H9 (cell line): ENCODE data around the gene PISD. TPM values are rescaled to one million over a fixed set of nuclear protein-coding genes. Genes with fewer than 3 reads are reported as not detected.

Experiments used
- DNase-seq: peaks from one replicate; pipeline ENCODE4 v3.0.0-alpha.2; 2017
- H2AFZ ChIP-seq: one replicate; pipeline ENCODE4 v1.6.1; 2013; ENCODE audit warnings: mild to moderate bottlenecking, low read length, control low read depth, moderate library complexity
- H2AK5ac ChIP-seq: 2 replicates; pipeline ENCODE4 v1.6.1; 2013; ENCODE audit warnings: low read length, control low read depth, mixed read lengths; ENCODE audit not compliant: insufficient read length
- H2BK120ac ChIP-seq: one replicate; pipeline ENCODE4 v1.6.1; 2013; ENCODE audit warnings: low read depth, mild to moderate bottlenecking, low read length, control low read depth, inconsistent platforms; ENCODE audit not compliant: poor library complexity, severe bottlenecking
- H2BK12ac ChIP-seq: 2 replicates; pipeline ENCODE4 v1.6.1; 2013; ENCODE audit warnings: low read length, control low read depth, mixed read lengths, low read depth; ENCODE audit not compliant: insufficient read length
- H2BK15ac ChIP-seq: 2 replicates; pipeline ENCODE4 v1.6.1; 2013; ENCODE audit warnings: low read depth, low read length, control low read depth
- H2BK20ac ChIP-seq: one replicate; pipeline ENCODE4 v1.6.1; 2013; ENCODE audit warnings: low read depth, mild to moderate bottlenecking, low read length, control low read depth, inconsistent platforms; ENCODE audit not compliant: poor library complexity, severe bottlenecking
- H2BK5ac ChIP-seq: 2 replicates; pipeline ENCODE4 v1.6.1; 2013; ENCODE audit warnings: low read length, control low read depth, mixed read lengths; ENCODE audit not compliant: insufficient read length
- H3K14ac ChIP-seq: 2 replicates; pipeline ENCODE4 v1.6.1; 2013; ENCODE audit warnings: low read length, control low read depth; ENCODE audit not compliant: insufficient read depth
- H3K18ac ChIP-seq: 2 replicates; pipeline ENCODE4 v1.6.1; 2013; ENCODE audit warnings: low read depth, mild to moderate bottlenecking, mixed read lengths, low read length, control low read depth; ENCODE audit not compliant: insufficient read length
- H3K23ac ChIP-seq: 2 replicates; pipeline ENCODE4 v1.6.1; 2013; ENCODE audit warnings: low read length, control low read depth, mixed read lengths, low read depth; ENCODE audit not compliant: insufficient read length
- H3K23me2 ChIP-seq: 2 replicates; pipeline ENCODE4 v1.6.1; 2013; ENCODE audit warnings: low read depth, mild to moderate bottlenecking, mixed read lengths, low read length, control low read depth; ENCODE audit not compliant: insufficient read length, poor library complexity, severe bottlenecking
- H3K27ac ChIP-seq: 2 replicates; pipeline ENCODE4 v1.5.1; 2013; ENCODE audit warnings: low read length, control low read depth, mixed read lengths, low read depth; ENCODE audit not compliant: insufficient read length
- H3K27me3 ChIP-seq: 2 replicates; pipeline ENCODE4 v1.6.1; 2013; ENCODE audit warnings: low read length, control low read depth, inconsistent platforms; ENCODE audit not compliant: insufficient read depth
- H3K4ac ChIP-seq: 2 replicates; pipeline ENCODE4 v1.6.1; 2013; ENCODE audit warnings: low read depth, mild to moderate bottlenecking, control low read depth, inconsistent platforms, low read length, moderate library complexity
- H3K4me1 ChIP-seq: 2 replicates; pipeline ENCODE4 v1.6.1; 2013; ENCODE audit warnings: low read length, control low read depth, inconsistent platforms; ENCODE audit not compliant: insufficient read depth
- H3K4me2 ChIP-seq: 2 replicates; pipeline ENCODE4 v1.6.1; 2013; ENCODE audit warnings: low read length, control low read depth, mixed read lengths; ENCODE audit not compliant: insufficient read length, insufficient read depth
- H3K56ac ChIP-seq: 2 replicates; pipeline ENCODE4 v1.6.1; 2013; ENCODE audit warnings: low read depth, mild to moderate bottlenecking, mixed read lengths, low read length, control low read depth; ENCODE audit not compliant: insufficient read length
- H3K79me1 ChIP-seq: 2 replicates; pipeline ENCODE4 v1.6.1; 2013; ENCODE audit warnings: low read depth, mild to moderate bottlenecking, moderate library complexity, low read length, control low read depth, inconsistent platforms; ENCODE audit not compliant: insufficient read depth, poor library complexity, severe bottlenecking
- H3K79me2 ChIP-seq: 2 replicates; pipeline ENCODE4 v1.6.1; 2013; ENCODE audit warnings: low read length, control low read depth, inconsistent platforms; ENCODE audit not compliant: insufficient read depth
- H3K9ac ChIP-seq: 2 replicates; pipeline ENCODE4 v1.6.1; 2013; ENCODE audit warnings: low read length, control low read depth, mixed read lengths; ENCODE audit not compliant: insufficient read length; ENCODE audit errors: extremely low read depth
- H3K9me3 ChIP-seq: one replicate; pipeline ENCODE4 v1.6.1; 2013; ENCODE audit warnings: low read depth, low read length, inconsistent platforms; ENCODE audit not compliant: control insufficient read depth
- H3T11ph ChIP-seq: one replicate; pipeline ENCODE4 v1.6.1; 2013; ENCODE audit warnings: mild to moderate bottlenecking, low read length, control low read depth, inconsistent platforms
- H4K20me1 ChIP-seq: one replicate; pipeline ENCODE4 v1.6.1; 2013; ENCODE audit not compliant: control insufficient read depth, insufficient read length, insufficient read depth
- H4K5ac ChIP-seq: 2 replicates; pipeline ENCODE4 v1.6.1; 2013; ENCODE audit warnings: low read depth, mild to moderate bottlenecking, mixed read lengths, low read length, control low read depth; ENCODE audit not compliant: insufficient read length
- H4K8ac ChIP-seq: replicated peaks from 2 replicates; pipeline ENCODE4 v1.6.1; 2013; ENCODE audit warnings: low read length, control low read depth, mixed read lengths, low read depth; ENCODE audit not compliant: insufficient read length
- H4K91ac ChIP-seq: 2 replicates; pipeline ENCODE4 v1.6.1; 2013; ENCODE audit warnings: low read depth, mild to moderate bottlenecking, moderate library complexity, mixed read lengths, low read length, control low read depth; ENCODE audit not compliant: insufficient read length
- H3K27ac Mint-ChIP-seq, 3 experiments: 2 replicates in 2 of 3; 3 replicates in 1 of 3; pipeline ENCODE4 v1.8.0; 2020 to 2021; ENCODE audit warnings: mixed read lengths in 3 of 3, mild to moderate bottlenecking in 1 of 3, moderate library complexity in 1 of 3
- H3K27me3 Mint-ChIP-seq: 2 replicates; pipeline ENCODE4 v1.8.0; 2021; ENCODE audit warnings: low read depth, mild to moderate bottlenecking, moderate library complexity, mixed read lengths
- H3K36me3 Mint-ChIP-seq, 3 experiments: 2 replicates in 2 of 3; 3 replicates in 1 of 3; pipeline ENCODE4 v1.8.0; 2020 to 2021; ENCODE audit warnings: low read depth in 3 of 3, mixed read lengths in 3 of 3; ENCODE audit not compliant: insufficient read depth in 1 of 3
- H3K4me1 Mint-ChIP-seq, 2 experiments: 2 replicates each; pipeline ENCODE4 v1.8.0; 2020; ENCODE audit warnings: mixed read lengths in 2 of 2
- H3K4me3 Mint-ChIP-seq, 2 experiments: 2 replicates in 1 of 2; 3 replicates in 1 of 2; pipeline ENCODE4 v1.8.0; 2020 to 2021; ENCODE audit warnings: mild to moderate bottlenecking in 2 of 2, mixed read lengths in 2 of 2, moderate library complexity in 1 of 2
- H3K9me3 Mint-ChIP-seq, 2 experiments: 2 replicates in 1 of 2; 3 replicates in 1 of 2; pipeline ENCODE4 v1.8.0; 2020; ENCODE audit warnings: mild to moderate bottlenecking in 2 of 2, mixed read lengths in 2 of 2, moderate library complexity in 1 of 2
- WGBS: extraction: QIAGEN DNeasy Blood & Tissue Kit; methylation state at CpG from one replicate; pipeline ENCODE4 v1.1.7; 2013; ENCODE audit warnings: missing lambda C conversion rate, low lambda C conversion rate, mixed read lengths; ENCODE audit not compliant: insufficient read length; ENCODE audit errors: extremely low coverage; 5-methylcytosine and 5-hydroxymethylcytosine counted together
- microRNA-seq: library from miRNA; unstranded; fragments of <30 nt; microRNA quantifications from one replicate; pipeline ENCODE4, GENCODE V29; 2020; ENCODE audit warnings: borderline microRNAs expressed
- total RNA-seq: library from RNA; stranded (reverse); gene quantifications from 2 replicates; pipeline ENCODE4 v1.2.1, GENCODE V29; 2021
- TF ChIP-seq, protein P1 (sequence below): fragments of 200-600 bp; sonication (generic); conservative IDR thresholded peaks from 3 replicates; pipeline ENCODE4 v1.8.0; 2021; ENCODE audit warnings: antibody characterized with exemption, mild to moderate bottlenecking

The PISD gene
- total RNA-seq, 1 experiment from 2014 or later: 62.0 TPM

DNA sequence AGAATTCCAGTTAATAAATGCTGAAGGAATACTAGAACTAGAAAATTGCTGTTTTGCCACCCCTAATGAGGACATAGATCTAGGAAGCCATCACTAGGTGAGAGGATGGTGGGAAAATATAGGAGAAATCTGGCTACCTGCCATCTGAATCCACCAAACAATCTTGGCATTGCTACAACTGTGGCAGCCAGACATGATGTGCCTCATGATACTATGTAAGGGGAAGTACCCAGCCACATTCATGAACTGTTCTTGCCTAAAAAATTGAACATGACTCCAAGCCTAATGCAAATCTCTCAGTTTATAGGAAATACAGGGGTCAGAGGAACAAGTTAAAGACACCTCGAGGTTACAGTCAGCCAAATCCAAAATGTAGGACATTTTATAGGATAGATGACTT, 92.9 kb downstream of the PISD start:
- no CpG with 5 or more reads among the region's 1 CpG for WGBS
- Histone ChIP-seq H3K14ac (no peak overlapping the region), H2AFZ (no peak overlapping the region), H3K9ac (no peak overlapping the region), H4K20me1 (no peaks in the 10 kb centered on the region), H3K9me3 (no peaks in the 10 kb centered on the region), H4K91ac (no peak overlapping the region), H2BK5ac (no peak overlapping the region), H3T11ph (no peak overlapping the region), H2BK20ac (no peak overlapping the region), H3K27me3 (no peaks in the 10 kb centered on the region), H3K23me2 (no peaks in the 10 kb centered on the region), H3K4me1 (no peaks in the 10 kb centered on the region), H4K8ac (no peak overlapping the region), H2AK5ac (no peak overlapping the region), H3K79me2 (no peaks in the 10 kb centered on the region), H3K23ac (no peak overlapping the region), H3K18ac (no peak overlapping the region), H3K79me1 (no peaks in the 10 kb centered on the region), H3K56ac (no peak overlapping the region), H3K4me2 (no peak overlapping the region), H2BK15ac (no peak overlapping the region), H4K5ac (no peak overlapping the region), H3K4ac (no peak overlapping the region), H3K27ac (no peak overlapping the region), H2BK12ac (no peak overlapping the region), H2BK120ac (no peak overlapping the region)
- Mint-ChIP-seq H3K4me3 (no peak overlapping the region), H3K27me3 (no peaks in the 10 kb centered on the region; the same call in 1 of the 2 replicates), H3K9me3 (no peaks in the 10 kb centered on the region), H3K27ac (no peak overlapping the region), H3K4me1 (no peaks in the 10 kb centered on the region), H3K36me3 (no peaks in the 10 kb centered on the region; a peak in 1 of 7 replicates)
- no peak for DNase-seq
- TF ChIP-seq, protein P1, sequence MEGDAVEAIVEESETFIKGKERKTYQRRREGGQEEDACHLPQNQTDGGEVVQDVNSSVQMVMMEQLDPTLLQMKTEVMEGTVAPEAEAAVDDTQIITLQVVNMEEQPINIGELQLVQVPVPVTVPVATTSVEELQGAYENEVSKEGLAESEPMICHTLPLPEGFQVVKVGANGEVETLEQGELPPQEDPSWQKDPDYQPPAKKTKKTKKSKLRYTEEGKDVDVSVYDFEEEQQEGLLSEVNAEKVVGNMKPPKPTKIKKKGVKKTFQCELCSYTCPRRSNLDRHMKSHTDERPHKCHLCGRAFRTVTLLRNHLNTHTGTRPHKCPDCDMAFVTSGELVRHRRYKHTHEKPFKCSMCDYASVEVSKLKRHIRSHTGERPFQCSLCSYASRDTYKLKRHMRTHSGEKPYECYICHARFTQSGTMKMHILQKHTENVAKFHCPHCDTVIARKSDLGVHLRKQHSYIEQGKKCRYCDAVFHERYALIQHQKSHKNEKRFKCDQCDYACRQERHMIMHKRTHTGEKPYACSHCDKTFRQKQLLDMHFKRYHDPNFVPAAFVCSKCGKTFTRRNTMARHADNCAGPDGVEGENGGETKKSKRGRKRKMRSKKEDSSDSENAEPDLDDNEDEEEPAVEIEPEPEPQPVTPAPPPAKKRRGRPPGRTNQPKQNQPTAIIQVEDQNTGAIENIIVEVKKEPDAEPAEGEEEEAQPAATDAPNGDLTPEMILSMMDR: no peak

Small RNAs within 50 kb of the gene (microRNA-seq; reads per million reads assigned to microRNA genes)
- gene MIR7109: not detected

Other genes with a start within 250 kb of the PISD start
- gene EIF4ENIF1, start 172.4 kb downstream of the PISD start, total RNA-seq: 35.4 and 36.3 TPM in 2 replicates
- 26.4 and 26.7 TPM in 2 replicates for gene SFI1, start 165.7 kb downstream of the PISD start, total RNA-seq
- 127 and 138 TPM in 2 replicates for gene PRR14L, start 87.9 kb upstream of the PISD start, total RNA-seq
- gene DEPDC5, start 91.8 kb upstream of the PISD start, total RNA-seq: 26.8 and 29.2 TPM in 2 replicates